SK-N-DZ (cell line): ENCODE results near the gene TNFRSF11A.

Experiments
- DNase-seq: peaks from one replicate; pipeline ENCODE4 v3.0.0-alpha.2; 2015; ENCODE audit warnings: low spot score

The TNFRSF11A gene

GRCh38 chr18:62324181-62324828 is 805 bp upstream of the TNFRSF11A start:
- no peak for DNase-seq

DNA sequence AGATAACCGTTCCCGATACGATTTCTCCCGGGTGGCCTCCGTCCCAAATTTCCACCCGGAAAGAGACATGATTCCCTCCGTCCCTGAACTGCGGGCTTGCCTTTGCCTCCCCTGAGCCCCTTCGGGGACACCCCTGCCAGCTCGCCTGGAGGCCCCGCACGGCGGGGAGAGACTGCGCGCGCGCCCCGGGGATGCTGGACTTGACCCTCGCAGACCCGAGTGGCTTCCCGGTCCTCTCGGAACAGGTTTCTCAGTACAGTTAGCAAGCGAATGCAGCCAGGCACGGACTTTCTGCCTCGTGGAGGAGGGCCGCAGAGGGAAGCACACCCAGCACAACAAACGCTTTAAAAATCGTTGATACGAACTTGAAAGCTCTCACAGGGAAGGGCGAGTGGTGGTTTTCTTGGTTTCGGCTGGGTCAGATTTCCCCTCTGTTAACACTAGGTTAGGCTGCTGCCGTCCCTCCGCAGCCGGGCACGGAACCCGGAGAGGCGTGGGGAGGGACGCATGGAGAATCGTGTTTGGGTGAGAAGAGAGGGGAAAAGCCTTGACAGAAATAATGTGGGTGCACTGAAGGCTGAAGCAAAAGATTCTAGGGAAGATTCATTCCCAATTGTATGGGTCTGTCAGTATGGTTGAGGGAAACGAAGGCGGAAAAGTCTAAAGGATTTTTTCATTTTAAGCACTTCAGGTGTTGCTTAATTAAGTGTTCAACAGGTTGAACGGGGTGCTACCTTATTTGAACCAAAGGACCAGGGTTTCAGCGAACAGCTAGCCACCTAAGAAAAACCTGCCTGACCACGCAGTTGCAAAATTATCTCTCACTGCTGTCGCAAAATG is 916 bp downstream of the TNFRSF11A start:
- DNase-seq = no peak

DNA sequence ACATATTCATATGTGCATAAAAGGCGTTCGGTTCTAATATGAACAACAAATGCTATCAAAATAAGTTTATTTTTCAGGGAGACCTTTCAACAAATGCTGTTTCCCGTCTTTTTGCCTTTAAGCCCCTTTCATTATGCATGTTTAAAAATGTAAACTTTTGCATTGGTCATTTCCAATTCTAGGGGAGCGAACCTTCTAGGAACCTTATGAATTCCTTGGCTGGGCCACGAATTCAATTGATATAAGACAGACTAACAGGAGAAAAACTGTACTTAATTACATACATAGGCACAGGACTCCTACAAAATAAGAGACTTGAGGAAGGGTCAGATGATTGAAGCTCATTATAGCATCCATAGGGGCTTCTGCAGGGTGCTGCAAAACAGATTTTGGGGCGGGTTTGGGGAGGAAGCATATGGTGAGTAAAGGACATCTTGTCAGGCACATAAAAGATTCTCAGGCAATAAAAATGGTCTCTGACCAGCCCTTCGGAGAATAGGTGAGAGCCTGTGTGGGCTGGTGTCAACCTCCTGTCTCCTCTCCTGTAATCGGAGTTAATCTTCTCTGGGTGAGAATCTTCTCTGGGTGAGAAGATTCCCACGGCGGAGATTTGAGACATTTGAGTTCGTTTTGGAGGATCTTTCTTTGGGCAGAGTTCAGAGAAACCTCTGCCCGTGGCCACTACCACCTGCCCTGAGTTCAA is 1.7 kb downstream of the TNFRSF11A start:
- DNase-seq = no peak

- DNase-seq = no peak
Observed at GRCh38 chr18:62327977-62328376, 2.9 kb downstream of the TNFRSF11A start.

DNA sequence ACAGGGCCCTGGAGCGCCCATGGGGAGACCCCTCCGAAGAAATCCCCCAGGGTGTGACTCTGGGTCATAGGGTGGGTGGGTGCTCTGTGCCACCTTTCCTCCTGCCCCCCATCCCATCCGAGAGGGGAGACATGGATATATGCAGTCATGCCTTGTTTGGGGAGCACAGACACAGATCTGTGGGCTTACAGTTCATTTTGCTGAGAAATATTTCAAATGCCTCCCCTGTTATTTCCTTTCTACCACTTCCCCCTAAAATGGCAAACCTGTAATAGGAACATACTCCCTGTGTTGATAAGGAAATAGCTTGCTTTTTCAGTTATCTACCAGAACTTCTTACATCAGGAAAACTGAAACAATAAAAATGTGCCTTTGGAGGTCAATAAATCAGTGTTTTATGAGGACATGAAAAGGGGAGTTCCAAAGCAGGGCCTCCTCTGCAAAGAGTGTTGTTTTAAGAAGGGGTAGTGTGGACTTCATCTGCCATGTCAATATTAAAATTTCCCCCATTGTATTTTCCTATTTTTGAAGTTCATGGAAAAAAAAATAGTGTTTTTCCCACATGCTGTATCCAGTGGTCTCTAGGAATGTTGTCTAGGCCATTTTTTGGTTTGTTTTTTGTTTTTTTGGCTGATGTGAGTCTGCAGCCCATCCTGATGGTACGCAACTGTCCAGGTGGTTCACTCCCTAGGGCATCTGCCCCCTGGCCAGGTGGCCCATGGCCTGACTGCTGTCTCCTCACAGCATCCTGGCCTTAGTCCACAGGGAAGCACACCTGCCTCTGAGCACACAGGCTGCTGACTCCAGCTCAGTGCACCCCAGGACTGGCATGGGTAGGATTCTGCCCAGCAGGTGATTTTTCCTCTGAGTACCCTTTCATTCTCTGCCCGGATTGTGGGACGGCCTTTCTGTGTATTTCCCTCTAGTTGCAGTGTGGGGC is 3.7 kb downstream of the TNFRSF11A start:
- DNase-seq = no peak

DNA sequence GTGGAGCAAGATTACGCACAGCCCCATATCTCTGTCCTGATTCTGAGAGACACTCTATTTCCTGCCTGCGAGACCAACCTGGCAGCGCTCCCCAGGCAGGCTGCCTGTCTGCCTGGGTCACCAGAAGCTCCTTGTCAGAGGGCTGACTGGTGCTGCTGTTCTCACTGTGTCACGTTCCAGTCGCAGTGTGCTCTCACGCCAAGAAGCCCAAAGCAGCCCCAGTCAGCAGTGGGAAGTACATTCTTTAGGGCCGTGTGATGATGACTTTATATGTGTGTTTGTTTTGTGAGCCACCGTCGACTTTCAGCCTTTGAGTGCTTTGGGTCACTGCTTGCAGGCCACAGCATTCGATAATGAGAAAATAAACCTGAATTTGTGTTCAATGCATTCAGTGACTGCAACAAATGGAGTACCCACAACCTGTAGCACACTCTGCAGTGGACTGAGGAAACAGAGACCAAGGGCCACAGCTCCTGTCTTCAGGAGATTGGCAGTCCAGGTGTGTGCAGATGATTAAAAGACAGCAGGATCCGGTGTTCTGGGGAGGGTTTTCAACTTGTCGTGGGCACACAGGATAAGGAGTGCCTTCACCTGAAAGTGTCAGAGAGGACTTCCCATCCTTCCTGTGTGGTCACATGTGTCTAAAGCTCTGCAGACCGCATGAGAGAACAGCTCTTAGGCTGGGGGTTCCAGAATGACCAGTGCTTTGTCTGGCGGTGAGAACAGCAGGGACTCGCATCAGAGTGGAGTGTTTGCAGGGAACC is 4.8 kb downstream of the TNFRSF11A start:
- no peak for DNase-seq

DNA sequence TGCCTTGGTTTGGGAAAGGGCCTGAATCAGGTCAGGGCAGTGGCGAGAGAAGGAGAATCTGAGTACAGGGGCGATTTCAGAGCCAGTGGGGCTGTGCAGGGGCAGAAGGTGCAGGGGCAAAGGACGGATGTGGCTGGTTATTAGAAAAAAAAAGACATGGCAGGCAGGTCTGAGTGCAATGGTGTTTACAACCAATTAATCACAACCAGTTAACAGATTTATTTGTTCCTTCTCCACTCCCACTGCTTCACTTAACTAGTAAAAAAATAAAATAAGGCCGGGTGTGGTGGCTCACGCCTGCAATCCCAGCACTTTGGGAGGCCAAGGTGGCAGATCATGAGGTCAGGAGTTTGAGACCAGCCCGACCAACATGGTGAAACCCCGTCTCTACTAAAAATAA is 5.5 kb downstream of the TNFRSF11A start:
- no peak for DNase-seq

GRCh38 chr18:62331581-62332356 is 6.7 kb downstream of the TNFRSF11A start:
- DNase-seq = no peak

GRCh38 chr18:62332431-62332830 is 7.3 kb downstream of the TNFRSF11A start:
- DNase-seq = no peak

DNA sequence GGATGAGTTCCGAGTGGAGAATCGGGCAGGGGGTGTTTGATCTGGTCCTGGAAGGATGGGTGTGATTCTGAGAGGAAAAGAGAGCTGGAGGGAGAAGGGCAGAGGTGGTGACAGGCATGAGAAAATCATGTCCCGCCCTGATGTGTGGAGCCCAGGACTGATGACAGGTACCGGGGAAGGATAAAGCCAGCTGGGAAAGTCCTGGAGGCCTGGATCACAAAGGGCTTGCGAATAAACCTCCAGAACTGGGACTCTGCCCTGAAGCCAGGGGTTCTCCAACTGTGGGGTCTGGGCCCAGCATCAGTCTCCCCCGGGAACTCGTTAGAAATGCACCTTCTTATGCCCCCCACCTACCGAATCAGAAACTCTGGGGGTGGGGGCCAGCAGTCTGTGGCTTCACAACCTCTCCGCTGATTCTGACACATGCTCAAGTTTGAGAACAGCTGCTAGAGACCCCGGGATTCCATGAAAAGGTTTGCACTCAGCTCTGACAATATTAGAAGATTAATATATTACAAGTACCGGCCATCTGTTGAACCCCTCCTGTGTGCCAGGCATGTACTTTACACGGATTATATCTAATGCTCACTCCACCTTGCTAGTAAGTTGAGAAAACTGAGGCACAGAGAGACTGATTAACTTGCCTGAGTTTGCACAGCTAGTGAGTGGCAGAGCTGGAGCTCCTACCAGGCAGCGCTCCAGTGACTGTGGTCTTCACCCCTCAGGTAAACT is 8.0 kb downstream of the TNFRSF11A start:
- no peak for DNase-seq

DNA sequence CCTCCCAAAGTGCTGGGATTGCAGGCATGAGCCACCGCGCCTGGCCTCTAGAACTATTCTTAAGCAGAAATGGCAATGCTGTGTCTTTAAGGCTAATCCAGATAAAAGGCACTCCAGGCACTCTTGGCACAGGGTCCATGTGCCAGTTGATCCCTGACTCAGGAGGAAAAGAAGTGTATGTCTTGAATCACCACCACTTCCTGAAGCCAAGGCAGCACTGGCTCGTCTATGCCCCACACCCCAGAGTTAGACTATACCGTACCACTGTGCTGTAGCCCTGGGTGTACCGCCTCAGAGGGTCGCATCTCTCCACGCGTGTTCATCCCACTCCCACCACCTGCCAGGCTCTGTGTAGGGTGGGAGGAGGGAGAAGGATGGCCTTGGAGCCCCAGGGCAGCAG is 9.0 kb downstream of the TNFRSF11A start:
- DNase-seq = no peak

GRCh38 chr18:62335494-62335893 is 10.4 kb downstream of the TNFRSF11A start:
- no peak for DNase-seq

DNA sequence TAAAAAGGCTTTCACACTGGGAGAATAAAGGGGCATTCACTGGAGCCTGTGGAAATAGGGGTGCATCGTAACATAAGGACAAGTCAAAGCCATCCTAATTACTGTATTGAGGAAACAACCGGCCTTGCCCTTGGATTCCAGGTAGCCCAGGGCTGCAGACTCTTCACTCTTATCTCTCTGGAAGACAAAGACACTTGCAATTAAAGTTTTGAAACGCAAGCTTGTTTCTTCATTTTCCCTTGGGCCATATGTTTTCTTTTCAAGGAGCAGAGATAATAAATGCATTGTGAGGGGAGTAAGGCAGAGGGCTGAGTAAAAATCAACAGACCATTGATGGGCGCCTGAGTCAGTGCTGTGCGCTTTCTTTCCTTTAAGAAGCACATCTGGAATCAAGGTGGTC is 11.5 kb downstream of the TNFRSF11A start:
- no peak for DNase-seq

DNA sequence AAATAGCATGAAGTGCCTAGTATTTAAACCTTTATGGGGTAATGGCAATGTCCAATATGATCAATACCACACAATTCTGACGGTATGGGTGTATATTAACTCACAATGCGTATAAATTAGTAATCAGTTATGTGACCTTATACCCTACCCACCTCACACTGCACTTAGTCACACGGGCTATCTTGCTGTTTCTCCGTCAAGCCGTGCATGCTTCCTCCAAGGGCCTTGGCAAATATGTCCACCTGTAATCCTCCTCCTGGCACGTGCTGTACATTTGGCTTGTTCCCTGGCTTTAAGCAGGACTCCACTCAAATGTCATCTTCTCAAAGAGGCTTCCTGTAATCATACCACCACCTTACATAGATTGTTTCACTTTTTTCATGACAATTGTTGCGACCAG is 12.2 kb downstream of the TNFRSF11A start:
- no peak for DNase-seq

- DNase-seq = no peak
Observed at GRCh38 chr18:62338446-62339105, 13.5 kb downstream of the TNFRSF11A start.

GRCh38 chr18:62339106-62339988 is 14.2 kb downstream of the TNFRSF11A start:
- no peak for DNase-seq

DNA sequence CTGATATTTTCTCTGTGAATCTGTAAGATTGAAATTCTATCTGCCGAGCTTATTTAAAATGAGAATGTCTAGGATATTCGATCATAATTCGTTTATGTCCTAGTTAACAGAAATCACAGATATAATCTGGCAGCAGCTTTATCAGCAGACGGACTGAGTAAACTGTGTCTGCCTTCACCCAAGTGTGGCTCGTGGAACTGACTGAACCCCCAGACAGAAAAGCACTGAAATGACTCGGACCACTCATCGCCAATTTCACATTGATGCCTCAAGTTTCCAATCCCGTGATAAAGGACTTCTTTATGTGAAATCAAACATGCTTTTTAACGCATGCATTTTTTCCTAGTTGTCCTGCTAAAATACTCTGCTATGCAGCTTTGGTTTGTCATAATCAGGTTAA is 15.9 kb downstream of the TNFRSF11A start:
- no peak for DNase-seq

GRCh38 chr18:62341473-62341872 is 16.4 kb downstream of the TNFRSF11A start:
- DNase-seq = no peak
